ENCODE measurements around the gene RAP1GAP2.

GRCh38 chr17:2995886-2996809, 199.9 kb downstream of the RAP1GAP2 start:
- no peak for TF ChIP-seq CTCF (IDR thresholded peaks at IDR 0.05)
- no peak for TF ChIP-seq POLR2A (IDR thresholded peaks at IDR 0.05)

Measured in uterus (tissue), 2 donors.